ENCODE data around the gene MCTP1.

MCTP1 gene

GRCh38 chr5:94731471-94731870, 553.4 kb downstream of the MCTP1 start:
- DNase-seq (ENCODE audit: low spot score) (no peak), FAIRE-seq (no peak)

GRCh38 chr5:94725142-94725541, 559.8 kb downstream of the MCTP1 start:
- FAIRE-seq, result no peak
- DNase-seq (ENCODE audit: low spot score), result no peak

DNA sequence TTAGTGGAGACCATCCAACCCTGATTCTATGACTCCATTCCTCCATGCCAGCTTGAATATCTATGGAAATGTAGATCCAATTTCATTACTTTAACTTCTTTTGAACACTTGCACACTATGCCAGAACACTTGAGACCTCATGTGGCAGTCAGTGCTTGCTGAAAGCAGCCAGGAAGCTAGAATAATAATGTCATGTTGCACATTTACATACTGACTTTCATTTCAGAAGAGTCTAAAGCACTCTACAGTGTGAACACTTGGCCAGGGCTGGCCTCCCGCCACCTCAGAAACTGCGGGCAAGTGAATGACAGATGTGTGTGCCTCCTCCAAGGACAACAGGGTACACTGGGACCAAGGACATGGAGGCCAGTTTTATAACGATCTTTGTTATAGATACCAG, 569.1 kb downstream of the MCTP1 start:
- FAIRE-seq, result no peak
- DNase-seq (ENCODE audit: low spot score), result no peak

- FAIRE-seq, result no peak
- no peak for DNase-seq (ENCODE audit: low spot score)
These were observed 573.1 kb downstream of the MCTP1 start for GRCh38 chr5:94711785-94712184.

- FAIRE-seq (no peak), DNase-seq (ENCODE audit: low spot score) (no peak)
These were observed 575.6 kb downstream of the MCTP1 start for GRCh38 chr5:94709277-94709676.

- FAIRE-seq, result no peak
- DNase-seq (ENCODE audit: low spot score), result no peak
These were observed 577.5 kb downstream of the MCTP1 start for GRCh38 chr5:94707359-94707758.

GRCh38 chr5:94705427-94705826, 579.5 kb downstream of the MCTP1 start:
- DNase-seq (ENCODE audit: low spot score) (no peak), FAIRE-seq (no peak)

DNA sequence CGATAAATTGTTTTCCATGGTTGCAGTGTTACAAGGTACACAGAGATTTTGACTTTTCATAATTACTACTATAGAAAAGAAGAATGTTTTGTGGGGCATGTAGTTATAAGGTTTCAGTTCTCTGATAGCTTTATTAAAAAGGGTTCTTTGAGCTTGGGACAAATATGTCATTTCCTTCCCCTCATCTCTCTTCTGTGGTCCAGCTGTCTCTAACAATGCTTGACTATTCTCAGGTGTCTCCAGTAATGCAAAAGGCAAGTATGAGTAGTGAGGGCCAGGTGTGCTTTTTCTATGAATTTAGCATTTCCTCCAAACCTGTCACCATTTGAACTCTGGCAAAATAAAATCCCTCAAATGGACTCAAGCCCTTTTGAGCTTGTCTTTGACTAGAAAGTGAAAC, 582.2 kb downstream of the MCTP1 start:
- no peak for FAIRE-seq
- no peak for DNase-seq (ENCODE audit: low spot score)

DNA sequence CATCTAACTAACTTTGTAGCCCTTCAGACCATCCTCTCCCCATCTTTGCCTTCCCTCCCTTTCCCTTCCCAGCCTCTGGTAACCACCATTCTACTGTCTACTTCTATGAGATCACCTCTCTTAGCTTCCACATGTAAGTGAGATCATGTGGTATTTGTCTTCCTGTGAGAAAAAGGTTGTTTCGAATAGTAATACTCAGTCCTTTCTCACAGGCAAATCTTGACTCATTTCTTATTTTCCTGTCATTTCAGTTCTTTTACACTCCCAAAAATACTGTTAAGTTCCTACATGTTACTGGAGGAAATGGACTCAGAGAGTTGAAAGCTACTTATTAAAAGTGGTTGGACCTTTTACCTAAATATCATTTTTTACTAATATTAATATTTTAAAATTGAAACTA, 584.3 kb downstream of the MCTP1 start:
- DNase-seq (ENCODE audit: low spot score) (no peak), FAIRE-seq (no peak)

- FAIRE-seq (no peak), DNase-seq (ENCODE audit: low spot score) (no peak)
These were observed 585.3 kb downstream of the MCTP1 start for GRCh38 chr5:94699562-94699961.

GRCh38 chr5:94698197-94698596, 586.7 kb downstream of the MCTP1 start:
- FAIRE-seq, result no peak

GRCh38 chr5:94694671-94695070, 590.2 kb downstream of the MCTP1 start:
- no peak for FAIRE-seq
- no peak for DNase-seq (ENCODE audit: low spot score)

More at GRCh38 chr5:94698197-94698596, 586.7 kb downstream of the MCTP1 start:
- no peak for DNase-seq (ENCODE audit: low spot score)

- FAIRE-seq (no peak), DNase-seq (ENCODE audit: low spot score) (no peak)
These were observed 591.0 kb downstream of the MCTP1 start for GRCh38 chr5:94693845-94694370.

GRCh38 chr5:94693043-94693822, 591.7 kb downstream of the MCTP1 start:
- FAIRE-seq (no peak), DNase-seq (ENCODE audit: low spot score) (no peak)

DNA sequence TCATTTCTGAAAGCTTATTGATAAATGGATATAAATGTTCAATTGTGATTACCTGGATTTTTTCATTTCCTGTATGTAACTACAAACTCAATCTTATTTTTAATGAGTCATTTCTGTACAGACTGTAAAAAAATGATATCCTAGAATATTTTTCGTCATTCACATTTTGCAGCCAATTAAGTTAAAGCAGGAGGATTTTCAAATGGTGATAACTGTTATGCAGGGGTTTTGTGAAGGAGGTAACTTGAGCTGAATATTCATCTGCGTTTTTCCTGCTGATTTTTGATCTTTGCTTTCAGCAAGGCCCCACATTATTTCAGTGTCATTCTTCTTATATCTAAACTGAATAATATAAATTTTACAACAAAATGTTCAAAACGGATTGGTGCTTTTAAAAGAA, 592.3 kb downstream of the MCTP1 start:
- FAIRE-seq, result no peak
- no peak for DNase-seq (ENCODE audit: low spot score)

DNA sequence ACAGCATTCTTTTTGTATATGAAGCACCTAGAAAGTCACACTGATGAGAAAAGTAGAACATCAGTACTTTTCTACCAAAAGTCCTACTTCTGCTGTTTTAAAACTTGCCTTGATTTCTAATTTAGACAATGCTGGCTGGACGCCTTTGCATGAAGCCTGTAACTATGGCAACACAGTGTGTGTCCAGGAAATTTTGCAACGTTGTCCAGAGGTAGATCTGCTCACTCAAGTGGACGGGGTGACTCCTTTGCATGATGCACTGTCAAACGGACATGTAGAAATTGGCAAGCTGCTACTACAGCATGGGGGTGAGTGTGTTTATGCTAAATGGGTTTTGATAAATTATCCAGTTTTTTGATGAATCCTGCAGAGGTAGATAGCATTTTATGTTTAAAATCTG, 592.9 kb downstream of the MCTP1 start:
- DNase-seq (ENCODE audit: low spot score) (no peak), FAIRE-seq (no peak)

DNA sequence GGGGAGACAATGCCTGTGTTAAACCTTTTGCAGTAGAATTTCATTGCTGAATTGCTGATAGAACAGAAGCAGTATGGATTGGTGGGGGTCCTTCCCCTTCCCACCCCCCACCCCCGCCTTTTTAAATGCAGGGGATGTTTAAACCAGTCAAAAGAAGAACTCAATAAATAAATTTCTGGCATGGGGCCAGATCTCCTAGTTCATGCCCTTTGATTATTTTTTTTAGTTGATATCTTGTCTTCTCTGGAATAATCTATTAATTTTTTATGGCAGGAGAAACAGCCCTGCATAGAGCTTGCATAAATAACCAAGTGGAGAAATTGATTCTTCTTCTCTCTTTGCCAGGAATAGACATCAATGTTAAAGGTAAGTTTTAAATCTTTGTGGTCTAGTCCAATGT, 593.6 kb downstream of the MCTP1 start:
- FAIRE-seq, result no peak
- DNase-seq (ENCODE audit: low spot score), result no peak

DNA sequence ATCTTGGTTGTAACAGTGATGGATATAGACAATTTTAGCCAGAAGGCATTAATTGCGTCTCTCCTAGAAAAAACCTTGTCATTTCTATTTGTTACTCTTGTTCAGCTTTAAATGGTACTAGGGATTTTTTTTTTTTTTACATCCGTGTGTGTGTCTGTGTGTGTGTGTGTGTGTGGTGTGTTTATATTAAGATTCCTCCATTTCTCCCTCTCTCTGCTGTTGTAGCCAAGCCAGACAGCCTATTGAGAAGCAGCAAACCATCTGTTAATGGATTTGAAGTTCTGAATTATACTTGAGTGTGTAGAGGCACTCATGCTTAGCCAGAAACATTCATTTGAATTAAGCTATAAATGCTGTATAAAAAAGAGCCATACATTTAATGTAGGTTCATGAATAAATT, 594.1 kb downstream of the MCTP1 start:
- no peak for DNase-seq (ENCODE audit: low spot score)
- no peak for FAIRE-seq

GRCh38 chr5:94689908-94690307, 595.0 kb downstream of the MCTP1 start:
- DNase-seq (ENCODE audit: low spot score) (no peak), FAIRE-seq (no peak)

GRCh38 chr5:94682814-94683520, 601.9 kb downstream of the MCTP1 start:
- FAIRE-seq, result no peak
- no peak for DNase-seq (ENCODE audit: low spot score)

DNA sequence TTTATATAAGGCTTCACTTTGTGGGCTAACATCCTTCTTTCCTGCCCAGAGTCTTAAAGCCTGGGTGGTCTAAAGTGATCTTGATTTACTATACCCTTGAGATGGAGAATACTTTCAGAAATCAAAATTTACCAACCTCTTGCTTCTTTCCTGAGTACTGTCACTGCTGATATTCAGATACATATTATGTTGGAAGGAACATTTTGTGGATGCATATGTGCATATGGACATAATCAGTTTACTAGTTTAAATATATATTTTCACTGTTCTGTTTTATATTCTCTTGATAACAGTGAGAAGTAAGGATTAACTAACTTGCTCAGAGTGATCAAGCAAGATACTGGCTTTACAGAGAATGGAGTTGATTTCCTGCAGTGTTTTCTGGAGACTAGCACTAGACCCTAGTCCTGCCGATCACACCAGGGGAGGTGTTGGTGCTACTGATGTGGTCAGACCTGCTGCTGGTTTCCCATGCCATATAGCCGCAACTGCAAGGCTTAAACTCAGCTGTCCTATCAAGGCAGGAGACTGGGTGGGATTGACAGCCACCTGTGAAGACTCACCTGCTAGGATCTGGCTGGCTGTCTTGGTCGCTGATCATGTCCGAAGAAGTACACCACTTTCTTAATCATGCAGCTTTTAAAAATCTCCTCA, 608.8 kb downstream of the MCTP1 start:
- FAIRE-seq (no peak), DNase-seq (ENCODE audit: low spot score) (no peak)
